NCI-H2227 (cell line): ENCODE measurements around the gene NOMO2.
"Not testable (repeated sequence)": the region's sequence is repeated elsewhere in the genome, so short reads cannot be mapped to it uniquely, and the experiment has no call there.

Experiments used
- DNase-seq: peaks from one replicate; lab custom pipeline; 2025; ENCODE audit not compliant: unreplicated experiment; lab: John Stamatoyannopoulos, UW

Gene NOMO2

GRCh38 chr16:18577942-18578341 lies 16.0 kb upstream of the NOMO2 start:
- not testable (repeated sequence) for DNase-seq

- DNase-seq, result not testable (repeated sequence)
These were observed 14.0 kb upstream of the NOMO2 start for GRCh38 chr16:18575945-18576344.

- not testable (repeated sequence) for DNase-seq
These were observed 13.5 kb upstream of the NOMO2 start for GRCh38 chr16:18575298-18575917.

DNA sequence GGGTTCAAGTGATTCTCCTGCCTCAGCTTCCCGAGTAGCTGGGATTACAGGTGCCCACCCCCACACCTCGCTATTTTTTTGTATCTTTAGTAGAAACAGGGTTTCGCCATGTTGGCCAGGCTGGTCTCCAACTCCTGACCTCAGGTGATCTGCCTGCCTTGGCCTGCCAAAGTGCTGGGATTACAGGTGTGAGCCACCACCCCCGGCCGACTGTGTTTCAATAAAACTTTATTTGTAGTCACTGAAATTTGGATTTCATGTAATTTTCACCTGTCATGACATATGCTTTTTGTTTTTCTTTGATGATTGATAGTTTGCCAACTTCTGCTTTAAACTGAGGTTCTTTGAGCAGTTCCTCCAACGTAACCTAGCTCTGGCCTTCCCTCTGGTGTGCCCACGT lies 12.0 kb upstream of the NOMO2 start:
- DNase-seq, result not testable (repeated sequence)

GRCh38 chr16:18572973-18573372 lies 11.1 kb upstream of the NOMO2 start:
- DNase-seq, result not testable (repeated sequence)

DNA sequence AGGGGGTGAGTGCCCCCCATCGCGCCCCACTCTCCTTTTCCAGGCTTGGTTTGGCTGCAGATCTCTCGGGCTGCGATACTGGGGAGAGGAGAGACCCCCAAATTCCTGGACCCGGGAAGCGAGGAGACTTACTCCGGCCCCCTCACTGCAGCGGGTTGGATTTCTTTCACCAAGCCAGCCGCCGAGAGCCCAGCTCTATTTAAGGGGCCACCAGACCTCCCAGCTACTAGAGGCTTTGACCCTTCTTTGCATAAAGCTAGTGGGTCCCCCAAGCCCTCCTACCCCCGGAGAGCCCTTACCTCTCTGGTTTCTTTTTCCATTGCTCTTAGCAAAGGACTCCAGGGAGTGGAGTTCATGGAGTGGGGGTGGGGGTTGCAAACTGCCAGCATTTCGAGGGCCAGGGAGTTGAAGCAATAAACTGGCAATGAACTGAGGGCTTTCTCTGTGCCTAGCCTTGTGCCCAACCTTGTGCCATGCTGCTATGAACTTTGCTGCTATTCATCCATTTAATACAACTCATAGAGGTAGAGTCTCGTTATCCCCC lies 9.5 kb upstream of the NOMO2 start:
- DNase-seq, result not testable (repeated sequence)

GRCh38 chr16:18570529-18571306 lies 8.8 kb upstream of the NOMO2 start:
- not testable (repeated sequence) for DNase-seq

- DNase-seq, result not testable (repeated sequence)
These were observed 1.3 kb downstream of the NOMO2 start for GRCh38 chr16:18560416-18561220.

DNA sequence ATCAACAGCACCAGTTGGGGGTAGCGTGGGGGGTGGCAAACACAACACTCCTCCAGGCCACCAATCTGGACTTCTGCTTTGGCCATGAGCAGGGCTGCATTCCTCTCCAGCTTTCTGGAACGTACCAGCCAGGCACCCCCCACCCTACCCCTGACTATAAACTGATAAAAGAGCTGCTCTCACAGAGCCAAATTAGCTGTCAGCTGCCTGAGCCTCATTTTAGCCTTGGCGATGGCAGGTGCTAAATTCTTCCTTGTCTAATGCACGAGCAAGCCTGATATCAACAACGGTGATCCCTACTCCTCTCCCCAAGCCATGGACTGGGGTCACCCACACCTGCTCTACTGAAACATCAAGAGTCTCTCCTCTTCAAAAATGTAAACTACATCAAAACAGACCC lies 8.2 kb downstream of the NOMO2 start:
- DNase-seq, result not testable (repeated sequence)

DNA sequence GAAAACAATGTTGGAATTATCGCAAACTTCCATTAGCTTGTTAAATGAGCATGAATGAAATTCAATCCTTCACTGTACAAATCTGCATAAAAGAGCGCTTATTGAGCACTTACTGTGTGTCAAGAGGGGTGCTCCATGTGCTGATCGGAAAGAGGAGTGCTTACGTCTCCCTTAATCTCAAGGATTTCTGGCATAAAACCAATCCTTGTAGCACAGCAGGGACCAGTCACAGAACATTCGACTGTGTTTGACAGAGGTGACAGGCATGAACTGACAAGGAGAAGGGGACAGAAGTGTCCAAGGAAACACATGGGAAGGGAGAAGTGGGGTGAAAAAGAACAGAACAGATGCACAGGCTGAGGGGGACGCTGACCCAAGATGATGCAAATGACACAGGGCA lies 14.5 kb downstream of the NOMO2 start:
- DNase-seq, result not testable (repeated sequence)

DNA sequence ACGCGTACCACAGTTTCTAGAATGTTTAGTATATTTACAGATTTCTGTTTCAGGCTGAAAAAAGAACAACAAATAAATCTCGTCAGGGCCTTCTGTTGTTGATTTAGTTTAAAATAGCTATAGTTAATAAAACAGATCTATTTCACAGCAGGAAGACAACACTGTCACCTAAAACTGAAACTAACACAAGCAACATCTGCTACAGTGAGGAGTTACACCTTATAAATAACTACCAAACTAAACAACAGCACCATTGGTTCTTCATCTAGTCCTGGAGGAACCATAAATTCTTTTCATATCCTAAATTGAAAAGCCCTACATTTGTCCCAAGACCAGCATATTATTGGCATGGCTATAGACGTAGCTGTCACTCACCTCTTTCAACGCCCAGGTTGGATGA lies 15.0 kb downstream of the NOMO2 start:
- DNase-seq, result not testable (repeated sequence)

GRCh38 chr16:18544232-18545081 lies 17.4 kb downstream of the NOMO2 start:
- DNase-seq, result not testable (repeated sequence)

- not testable (repeated sequence) for DNase-seq
These were observed 20.0 kb downstream of the NOMO2 start for GRCh38 chr16:18541912-18542311.

- not testable (repeated sequence) for DNase-seq
These were observed 24.9 kb downstream of the NOMO2 start for GRCh38 chr16:18537004-18537403.

- not testable (repeated sequence) for DNase-seq
These were observed 26.3 kb downstream of the NOMO2 start for GRCh38 chr16:18535519-18536168.

DNA sequence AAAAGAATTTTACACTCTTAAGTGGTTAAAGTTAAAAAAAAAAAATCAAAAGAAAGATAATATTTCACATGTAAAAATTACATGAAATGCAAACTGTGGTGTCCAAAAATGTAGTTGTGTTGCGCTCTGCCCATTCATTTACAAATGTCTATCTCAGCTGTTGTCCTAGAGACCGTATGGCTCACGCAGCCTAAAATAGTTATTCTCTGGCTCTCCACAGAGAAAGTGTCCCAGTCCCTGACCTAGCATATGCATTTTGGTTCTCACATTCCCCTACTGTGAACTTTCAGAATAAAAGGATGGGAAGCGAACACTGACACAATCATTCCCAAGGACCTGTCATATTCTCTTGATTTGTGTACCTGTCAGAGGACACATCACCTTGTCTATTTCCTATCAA lies 27.6 kb downstream of the NOMO2 start:
- not testable (repeated sequence) for DNase-seq

DNA sequence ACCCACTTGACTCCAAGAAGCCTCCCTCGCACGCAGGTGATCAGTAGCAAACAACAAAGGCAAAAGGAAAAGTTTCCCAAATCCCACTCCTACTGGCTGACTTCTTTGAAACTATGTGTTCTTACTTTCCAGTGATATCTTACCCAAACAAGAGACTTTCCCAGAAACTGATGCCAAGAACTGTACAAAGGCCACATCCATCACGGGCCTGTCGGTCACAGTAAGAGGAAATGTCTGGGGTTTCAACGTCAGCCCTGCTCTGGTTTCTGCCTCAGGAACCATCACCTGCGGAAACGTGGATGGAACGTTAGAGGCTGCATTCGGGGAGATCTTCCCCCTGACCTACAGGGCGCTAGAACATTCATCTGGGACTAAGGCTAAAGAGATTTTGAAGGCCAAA lies 30.6 kb downstream of the NOMO2 start:
- DNase-seq, result not testable (repeated sequence)

DNA sequence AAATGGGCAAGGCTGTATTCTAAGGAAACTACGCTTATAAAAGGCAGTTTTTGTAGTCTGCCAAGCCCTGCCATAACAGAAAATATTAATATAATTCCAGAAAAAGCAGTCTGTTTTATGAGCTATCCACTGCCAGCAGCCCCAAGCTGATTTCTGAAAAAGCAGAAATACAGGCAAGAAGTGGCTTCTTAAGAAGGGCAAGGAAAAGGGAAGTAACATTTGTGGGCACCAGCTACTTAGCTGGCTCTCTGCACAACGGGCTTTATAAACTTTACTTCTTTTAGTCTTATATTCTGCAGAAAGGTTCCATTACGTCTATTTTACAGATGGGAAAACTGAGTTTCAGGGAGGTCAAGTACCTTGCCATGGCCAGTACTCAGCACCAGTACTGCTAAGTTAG lies 31.6 kb downstream of the NOMO2 start:
- DNase-seq, result not testable (repeated sequence)

DNA sequence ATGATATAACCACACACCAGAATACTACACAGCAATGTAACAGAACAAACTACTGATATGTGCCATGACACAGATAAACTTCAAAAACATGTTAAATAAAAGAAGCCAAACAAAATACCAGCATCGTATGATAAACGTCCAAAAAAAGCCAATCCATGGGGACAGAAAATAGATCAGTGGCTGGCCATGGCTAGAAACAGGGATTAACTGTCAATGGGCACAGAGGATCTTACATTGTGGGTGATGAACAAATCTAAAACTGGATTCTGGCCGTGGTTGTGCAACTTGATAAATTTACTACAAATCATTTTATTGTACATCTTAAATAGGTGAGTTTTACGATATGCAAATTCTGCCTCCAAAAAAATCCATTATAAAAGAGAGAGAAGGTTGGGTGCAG lies 35.4 kb downstream of the NOMO2 start:
- DNase-seq, result not testable (repeated sequence)
